HG03108 (cell line): ENCODE data around the gene CLDN5.
"Not testable (repeated sequence)": the region's sequence is repeated elsewhere in the genome, so short reads cannot be mapped to it uniquely, and the experiment has no call there.

Source experiments
- ATAC-seq: cut with Tn5 transposase; IDR thresholded peaks from one replicate; pipeline ENCODE4 v1.9.1; 2021; ENCODE audit warnings: moderate library complexity; ENCODE audit not compliant: unreplicated experiment

The CLDN5 gene

DNA sequence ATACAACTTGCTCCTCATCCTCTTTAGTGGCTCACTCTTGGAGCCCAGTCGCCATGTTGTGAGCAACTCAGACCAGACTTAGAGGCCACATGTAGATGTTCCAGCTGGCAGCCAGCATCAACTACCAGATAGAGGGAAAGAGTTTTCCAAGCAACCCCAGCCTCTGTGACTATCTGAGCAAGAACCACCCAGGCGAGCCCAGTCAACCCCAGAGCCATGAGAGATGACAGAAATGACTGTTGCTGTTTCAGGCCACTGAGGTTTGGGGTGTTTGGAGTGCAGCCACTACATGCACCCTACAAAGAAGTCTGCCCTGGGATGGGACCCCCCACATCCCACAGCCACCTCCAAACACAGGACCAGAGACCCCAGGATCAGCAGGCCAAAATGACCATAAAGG lies 24.8 kb upstream of the CLDN5 start:
- ATAC-seq: no peak

DNA sequence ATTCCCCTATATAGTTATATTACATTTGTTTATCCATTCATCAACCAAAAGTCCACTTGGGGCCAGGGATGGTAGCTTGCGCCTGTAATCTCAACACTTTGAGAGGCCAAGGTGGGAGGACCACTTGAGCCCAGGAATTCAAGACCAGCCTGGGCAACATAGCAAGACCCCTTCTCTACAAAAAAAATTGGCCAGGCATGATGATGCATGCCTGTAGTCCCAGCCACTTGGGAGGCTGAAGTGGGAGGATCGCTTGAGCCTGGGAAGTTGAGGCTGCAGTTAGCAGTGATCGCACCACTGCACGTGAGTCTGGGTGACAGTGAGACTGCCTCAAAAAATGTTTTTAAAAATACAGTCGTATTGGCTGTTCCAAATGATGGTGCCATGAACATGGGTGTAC lies 24.2 kb upstream of the CLDN5 start:
- not testable (repeated sequence) for ATAC-seq

DNA sequence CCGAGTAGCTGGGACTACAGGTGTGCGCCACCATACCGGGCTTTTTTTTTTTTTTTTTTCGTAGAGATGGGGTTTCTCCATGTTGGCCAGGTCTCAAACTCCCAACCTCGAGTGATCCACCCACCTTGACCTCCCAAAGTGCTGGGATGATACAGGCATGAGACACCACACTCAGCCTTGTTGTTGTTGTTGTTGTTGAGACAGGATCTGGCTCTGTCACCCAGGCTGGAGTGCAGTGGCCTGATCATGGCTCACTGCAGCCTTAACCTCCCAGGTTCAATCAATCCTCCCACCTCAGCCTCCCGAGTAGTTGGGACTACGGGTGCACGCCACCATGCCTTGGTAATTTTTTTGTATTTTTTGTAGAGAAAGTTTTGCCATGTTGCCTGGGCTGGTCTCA lies 23.4 kb upstream of the CLDN5 start:
- ATAC-seq: no peak

DNA sequence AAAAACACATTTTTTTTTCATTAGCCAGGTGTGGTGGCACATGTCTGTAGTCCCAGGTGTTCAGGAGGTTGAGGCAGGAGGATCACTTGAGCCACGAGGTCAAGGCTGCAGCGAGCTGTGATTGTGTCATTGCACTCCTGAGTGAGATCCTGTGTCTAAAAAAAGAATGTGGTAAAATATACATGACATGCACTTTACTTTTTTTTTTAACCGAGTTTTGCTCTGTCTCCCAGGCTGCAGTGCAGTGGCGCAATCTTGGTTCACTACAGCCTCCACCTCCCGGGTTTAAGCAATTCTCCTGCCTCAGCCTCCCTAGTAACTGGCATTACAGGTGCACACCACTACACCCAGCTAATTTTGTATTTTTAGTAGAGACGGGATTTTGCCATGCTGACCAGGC lies 22.5 kb upstream of the CLDN5 start:
- ATAC-seq: no peak

DNA sequence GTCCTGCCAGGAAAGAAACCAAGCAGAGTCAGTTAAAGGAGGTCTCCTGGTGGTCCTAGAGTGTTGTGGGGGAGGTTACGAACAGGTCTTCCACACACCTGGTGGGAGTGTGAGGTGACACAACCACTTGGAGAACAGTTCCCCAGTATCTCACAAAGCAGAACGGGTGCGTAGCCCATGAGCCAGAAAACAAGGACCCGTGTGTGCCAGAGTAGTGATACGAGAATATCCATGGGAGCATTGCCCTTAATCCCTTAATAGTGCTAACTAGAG lies 21.7 kb upstream of the CLDN5 start:
- no peak for ATAC-seq

DNA sequence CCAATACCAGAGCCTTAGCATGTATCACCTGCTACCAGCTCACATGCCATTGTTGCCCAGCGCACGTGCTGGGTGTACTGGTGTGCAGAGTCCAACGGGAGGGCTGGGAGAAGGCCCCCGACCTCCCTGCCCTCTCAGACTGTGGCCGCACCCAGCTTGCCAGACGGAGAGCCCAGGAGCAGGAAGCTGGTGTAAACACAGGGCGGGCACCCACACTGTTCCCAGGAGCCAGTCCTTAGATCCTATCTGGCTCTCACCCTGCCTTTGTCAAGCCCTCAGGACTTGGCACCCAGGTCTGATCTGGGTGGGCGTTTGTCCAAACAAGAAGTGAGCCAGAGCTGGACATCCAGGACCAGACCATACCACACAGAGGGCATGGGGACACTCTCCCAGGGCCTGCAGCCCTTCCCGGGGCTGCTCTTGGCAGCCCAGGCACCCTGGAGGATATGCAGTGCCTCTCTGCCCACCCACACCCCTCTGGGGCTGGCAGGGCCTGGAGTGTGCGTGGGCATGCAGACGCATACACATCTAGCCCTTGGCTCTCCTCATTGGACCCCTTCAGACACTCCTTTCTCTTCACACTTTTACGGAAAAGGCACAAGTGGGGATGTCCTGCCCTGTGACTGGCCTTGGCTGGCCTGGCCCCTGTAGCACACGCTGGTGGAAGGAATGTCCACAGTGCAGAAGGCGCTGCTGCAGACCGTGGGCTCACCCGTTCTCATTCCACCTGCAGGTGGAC lies 19.9 kb upstream of the CLDN5 start:
- ATAC-seq: no peak

DNA sequence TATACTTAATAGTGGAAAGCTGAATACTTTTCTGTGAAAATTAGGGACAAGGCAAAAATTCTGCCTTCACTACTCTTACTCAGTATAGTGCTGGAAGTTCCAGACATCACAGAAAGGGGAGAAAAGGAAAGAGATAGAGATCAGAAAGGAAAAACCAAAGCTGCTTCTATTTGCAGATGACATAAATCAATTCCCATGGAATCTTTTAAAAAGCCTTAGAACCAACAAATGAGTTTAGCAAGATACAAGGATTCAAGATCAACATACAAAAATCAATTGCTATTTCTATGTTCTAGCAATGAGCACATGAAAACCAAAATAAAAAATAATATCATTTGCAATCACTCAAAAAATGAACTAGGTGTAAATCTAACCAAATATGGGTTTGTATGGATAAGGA lies 16.2 kb upstream of the CLDN5 start:
- ATAC-seq: no peak

DNA sequence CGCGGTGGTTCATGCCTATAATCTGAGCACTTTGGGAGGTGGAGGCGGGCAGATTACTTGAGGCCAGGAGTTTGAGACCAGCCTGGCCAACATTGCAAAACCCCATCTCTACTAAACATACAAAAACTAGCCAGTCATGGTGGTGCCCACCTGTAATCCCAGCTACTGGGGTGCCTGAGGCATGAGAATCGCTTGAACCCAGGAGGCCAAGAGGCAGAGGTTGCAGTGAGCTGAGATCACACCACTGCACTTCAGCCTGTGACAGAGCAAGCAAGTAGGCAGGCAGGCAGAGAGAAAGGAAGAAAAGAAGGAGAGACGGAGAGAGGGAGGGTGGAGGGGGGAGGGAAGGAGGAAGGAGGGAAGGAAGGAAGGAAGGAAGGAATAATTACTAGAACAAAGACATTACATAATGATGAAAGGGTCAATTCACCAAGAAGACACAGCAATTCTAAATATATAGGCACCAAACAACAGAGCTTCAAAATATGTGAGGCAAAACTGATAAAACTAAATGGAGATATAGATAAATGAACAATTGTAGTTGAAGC lies 13.8 kb upstream of the CLDN5 start:
- no peak for ATAC-seq

DNA sequence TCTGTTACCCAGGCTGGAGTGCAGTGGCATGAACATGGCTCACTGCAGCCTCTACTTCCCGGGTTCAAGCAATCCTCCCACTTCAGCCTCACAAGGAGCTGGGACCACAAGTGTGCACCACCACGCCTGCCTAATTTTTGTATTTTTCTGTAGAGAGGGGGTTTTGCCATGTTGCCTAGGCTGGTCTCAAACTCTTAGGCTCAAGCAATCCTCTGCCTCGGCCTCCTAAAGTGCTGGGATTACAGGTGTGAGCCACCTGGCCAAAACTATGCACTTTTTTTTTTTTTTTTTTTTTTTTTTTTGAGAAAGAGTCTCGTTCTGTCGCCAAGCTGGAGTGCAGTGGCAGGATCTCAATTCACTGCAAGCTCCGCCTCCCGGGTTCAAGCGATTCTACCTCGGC lies 12.4 kb upstream of the CLDN5 start:
- no peak for ATAC-seq

DNA sequence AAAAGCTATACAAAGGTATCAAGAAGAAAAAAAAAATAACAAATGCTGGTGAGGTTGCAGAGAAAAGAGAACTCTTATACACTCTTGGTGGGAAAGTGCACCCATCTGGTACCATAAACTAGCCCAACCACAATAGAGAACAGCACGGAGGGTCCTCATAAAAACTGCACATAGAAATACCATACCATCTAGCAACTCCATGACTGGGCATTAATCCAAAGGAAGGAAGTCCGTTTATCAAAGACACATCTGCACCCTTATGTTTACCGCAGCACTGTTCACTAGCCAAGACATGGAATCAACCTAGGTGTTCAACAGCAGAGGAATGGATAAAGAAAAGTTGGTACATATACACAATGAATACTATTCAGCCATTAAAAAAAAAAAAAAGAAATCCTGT lies 10.8 kb upstream of the CLDN5 start:
- ATAC-seq: no peak

DNA sequence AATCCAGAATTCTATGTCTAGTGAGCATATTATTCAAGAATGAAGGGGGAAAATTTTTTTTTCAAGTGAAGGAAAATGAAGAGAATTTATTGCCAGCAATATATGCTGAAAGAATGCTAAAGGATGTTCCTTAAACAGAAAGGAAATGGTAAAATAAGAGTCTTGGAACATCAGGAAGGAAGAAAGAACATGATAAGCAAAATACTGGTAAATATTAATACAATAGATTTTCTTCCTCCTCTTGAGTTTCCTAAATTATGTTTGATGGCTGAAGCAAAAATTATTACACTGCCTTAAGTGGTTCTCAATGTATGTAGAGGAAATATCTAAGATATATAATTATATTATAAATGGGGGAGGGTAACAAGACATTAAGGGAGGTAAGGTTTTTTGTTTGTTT lies 9.6 kb upstream of the CLDN5 start:
- ATAC-seq: no peak

DNA sequence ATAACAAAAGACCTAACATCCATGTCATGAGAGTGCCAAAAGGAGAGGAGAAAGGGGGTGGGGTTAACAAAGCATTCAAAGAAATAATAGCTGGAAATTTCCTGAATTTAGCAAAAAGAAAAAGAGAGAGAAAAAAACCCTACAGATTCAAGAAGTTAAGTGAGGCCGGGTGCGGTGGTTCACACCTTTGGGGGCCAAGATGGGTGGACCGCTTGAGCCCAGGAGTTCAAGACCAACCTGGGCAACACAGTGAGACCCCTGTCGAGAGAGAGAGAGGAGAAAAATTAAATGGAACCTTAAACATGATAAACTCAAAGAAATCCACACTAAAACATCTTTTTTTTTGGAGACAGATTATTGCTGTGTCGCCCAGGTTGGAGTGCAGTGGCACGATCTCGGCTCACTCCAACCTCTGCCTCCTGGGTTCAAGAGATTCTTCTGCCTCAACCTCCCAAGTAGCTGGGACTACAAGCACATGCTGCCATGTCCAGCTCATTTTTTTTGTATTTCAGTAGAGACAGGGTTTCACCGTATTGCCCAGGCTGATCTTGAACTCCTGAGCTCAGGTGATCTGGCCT lies 8.9 kb upstream of the CLDN5 start:
- ATAC-seq: no peak

DNA sequence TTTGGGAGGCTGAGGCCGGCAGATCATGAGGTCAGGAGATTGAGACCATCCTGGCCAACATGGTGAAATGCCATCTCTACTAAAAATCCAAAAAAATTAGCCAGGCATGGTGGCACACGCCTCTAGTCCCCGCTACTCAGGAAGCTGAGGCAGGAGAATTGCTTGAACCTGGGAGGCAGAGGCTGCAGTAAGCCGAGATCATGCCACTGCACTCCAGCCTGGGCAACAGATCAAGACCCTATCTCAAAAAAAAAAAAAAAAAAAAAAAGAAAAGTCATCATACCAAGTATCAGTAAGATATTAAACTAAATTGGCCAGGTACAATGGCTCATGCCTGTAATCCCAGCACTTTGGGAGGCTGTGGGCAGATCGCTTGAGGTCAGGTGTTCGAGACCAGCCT lies 7.1 kb upstream of the CLDN5 start:
- not testable (repeated sequence) for ATAC-seq

DNA sequence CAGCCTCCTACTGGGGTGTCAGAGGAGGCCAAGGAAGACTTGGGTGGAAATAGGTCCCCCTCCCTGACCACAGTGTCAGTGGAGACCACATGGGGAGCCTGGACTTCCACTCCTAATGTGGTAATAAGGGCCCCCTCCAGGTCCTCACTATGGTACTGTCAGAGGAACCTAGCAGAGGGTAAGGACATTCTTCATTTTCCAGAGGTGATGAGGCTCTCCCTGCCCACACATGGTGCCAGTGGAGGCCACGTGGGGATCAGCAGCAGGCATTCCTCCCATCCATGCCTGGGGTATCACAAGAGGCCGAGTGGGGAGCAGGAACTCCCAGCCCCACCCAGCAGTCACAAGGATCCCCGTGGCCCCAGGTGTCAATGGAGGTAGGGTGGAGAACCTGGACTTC lies 6.5 kb upstream of the CLDN5 start:
- ATAC-seq: no peak

DNA sequence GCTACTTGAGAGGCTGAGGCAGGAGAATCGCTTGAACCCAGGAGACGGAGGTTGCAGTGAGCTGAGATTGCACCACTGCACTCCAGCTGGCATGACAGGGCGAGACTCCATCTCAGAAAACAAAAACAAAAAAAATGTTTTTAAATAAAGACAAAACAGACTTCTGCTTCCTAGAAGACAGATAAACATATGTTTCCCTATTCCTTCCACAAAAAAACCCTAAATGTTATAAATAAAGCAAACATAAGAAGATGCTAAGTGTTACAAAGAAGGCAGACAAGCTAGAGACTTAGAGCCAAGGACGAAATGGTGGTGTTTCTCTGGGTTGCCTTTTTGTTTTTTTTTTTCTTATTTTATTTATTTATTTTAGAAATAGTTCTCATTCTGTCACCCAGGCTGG lies 5.6 kb upstream of the CLDN5 start:
- no peak for ATAC-seq

DNA sequence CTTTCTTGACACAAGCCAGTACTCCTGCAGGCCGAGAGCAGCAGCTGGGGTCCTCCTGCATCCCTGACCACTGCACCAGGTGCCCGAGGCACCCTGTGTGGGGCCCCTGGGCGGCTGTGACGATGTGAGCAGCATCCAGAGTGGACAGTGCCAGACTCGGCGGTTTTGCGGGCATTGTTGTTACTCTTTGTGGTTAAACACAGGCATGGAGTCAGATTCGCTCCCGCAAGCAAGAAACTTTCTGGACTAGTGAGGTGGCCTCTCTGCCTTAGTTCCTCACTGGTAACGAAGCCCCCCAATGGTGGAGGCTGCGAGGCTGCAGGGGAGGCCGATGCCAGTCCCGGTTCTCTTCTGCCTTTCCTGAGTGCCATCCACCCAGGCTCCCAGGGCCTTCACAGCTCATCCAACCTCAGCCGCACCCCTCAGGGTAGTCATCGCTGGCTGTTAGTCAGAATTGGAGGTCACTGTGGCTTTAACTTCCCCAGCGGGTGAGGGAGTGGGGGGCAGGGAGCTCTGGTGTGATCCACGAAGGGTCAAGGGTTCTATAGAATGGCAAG lies 3.7 kb upstream of the CLDN5 start:
- no peak for ATAC-seq

DNA sequence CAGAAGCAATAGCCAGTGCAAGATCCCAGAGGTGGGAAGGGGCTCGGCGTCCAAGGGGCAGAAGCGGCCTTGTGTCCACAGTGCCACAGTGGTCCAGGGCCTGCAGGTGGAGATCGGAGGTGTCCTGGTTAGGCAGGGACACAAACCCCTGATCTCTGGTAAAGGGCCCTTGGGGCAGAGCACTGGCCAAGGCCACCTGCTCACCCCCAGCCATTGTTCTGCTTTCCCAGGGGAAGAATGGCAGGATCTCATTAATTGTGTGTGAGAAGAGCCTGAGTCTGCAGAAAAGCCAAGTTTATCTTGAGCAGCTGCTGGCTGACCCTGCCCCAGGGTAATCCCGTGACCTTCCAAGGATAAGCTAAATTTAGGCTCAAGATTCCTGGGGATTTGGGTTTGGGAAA lies 3.1 kb upstream of the CLDN5 start:
- ATAC-seq: no peak

DNA sequence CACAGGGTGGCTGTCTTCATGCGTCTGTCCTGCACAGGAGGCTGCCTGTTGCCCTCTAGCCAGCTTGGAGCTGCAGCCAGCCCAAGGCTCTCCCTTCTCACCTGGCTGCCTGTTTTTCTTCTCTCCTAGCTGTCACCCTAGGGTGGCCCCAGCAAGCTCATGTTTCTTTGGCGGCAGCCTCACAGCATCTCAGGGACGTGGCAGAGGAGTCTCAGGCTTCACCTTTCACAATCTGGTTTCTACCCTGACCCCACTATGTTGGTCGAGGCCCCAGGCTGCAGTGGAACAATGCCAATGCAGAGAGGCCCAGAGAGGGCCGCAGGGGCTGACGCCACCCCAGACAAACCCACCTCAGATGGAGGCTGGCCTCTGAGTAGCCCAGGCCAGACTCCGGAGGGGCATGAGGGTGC lies 2.5 kb upstream of the CLDN5 start:
- no peak for ATAC-seq

DNA sequence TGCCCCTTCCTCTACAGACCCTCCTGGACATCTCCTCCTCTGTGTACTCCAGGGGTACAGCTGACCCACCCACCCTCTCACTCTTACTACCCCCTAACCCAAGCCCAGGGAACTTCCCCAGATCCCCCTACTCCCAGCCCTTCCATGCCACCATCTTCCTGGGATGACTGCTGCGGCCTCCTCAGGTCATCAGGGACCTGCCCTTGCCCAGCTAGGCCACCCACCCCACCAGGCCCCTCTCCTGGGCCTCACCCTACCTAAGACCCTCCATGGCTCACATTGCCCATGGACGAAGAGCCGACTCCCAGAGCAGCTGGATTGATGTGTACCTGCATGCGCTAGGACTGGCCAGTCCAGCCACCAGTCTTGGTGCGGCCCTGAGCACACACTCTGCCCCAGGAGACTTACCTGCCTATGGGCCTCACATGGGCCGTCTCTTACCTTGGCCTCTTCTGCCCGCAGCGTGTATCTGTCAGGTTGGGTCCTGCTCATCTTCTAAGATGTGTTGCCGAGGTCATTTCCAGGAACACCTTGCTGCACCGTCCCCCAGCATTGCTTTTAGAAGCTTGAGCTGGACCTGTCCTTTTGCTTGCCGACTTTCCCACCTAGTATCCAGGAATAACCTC lies 2.0 kb upstream of the CLDN5 start:
- no peak for ATAC-seq

DNA sequence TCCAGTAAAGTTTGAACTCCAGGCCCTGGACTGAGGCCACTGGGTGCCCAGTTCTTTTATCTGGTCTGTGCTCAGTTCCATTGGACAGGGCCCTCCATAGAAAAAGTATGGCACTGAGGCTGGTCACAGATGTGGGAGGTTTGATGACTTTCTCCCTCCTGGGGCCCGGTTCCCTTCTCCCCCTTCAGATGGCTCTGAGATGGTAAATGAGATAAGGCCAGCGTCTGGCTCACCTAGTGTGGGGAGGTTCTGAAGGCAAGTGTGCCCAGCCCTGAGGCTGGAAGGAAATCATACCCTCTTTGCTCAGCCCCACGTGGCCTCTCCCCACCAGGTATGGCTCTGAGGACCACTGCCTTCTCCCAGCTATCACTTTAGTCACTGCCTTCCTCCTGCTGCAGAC lies 1.5 kb upstream of the CLDN5 start:
- no peak for ATAC-seq

DNA sequence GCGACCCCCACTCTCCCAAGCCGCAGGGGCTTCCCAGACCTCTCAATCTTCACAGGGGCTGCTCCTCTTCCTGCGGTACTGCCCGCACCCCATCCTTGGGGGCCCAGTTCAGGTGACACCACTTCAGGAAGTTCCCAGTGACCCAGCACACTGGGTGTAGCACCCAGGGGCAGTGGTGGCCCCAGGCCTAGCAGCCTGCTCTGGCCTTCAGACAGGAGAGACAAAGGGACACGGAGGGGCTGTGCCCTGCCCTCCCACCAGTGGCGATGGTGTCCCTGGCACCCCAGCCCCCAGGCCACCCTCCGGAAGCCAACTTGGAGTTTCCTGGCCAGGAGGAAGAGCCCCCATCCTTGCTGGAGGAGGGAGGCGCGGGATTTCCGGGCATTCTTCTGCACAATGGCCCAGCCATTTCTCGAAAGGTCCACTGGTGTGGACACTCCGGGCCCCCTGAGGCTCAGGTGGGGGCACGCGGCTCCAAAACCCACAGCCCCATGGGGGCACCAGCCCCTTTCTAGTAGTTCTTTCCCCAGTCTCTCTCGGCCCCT lies 978 bp upstream of the CLDN5 start:
- no peak for ATAC-seq
